SH-SY5Y (cell line): ENCODE data around the gene FRRS1.

Source experiments
- GATA2 ChIP-seq: IDR thresholded peaks from 2 replicates; pipeline ENCODE4 v1.6.1; 2011; ENCODE audit warnings: mild to moderate bottlenecking, low read depth, low read length
- GATA3 ChIP-seq: IDR thresholded peaks from 2 replicates; pipeline ENCODE4 v1.6.1; 2011; ENCODE audit warnings: low read depth, mild to moderate bottlenecking, low read length, moderate library complexity

GRCh38 chr1:99745684-99746083 is 20.8 kb downstream of the FRRS1 start:
- TF ChIP-seq GATA2 (no peak), GATA3 (no peak)
